ENCODE measurements around the gene TCEAL9. TPM values are rescaled to one million over a fixed set of nuclear protein-coding genes. Genes with fewer than 3 reads are reported as not detected.
"Not testable (repeated sequence)": the region's sequence is repeated elsewhere in the genome, so short reads cannot be mapped to it uniquely, and the experiment has no call there.

TCEAL9 gene
- total RNA-seq, 6 experiments from 2014 or later, result 2.5 to 14.3 (median 9.1) TPM

DNA sequence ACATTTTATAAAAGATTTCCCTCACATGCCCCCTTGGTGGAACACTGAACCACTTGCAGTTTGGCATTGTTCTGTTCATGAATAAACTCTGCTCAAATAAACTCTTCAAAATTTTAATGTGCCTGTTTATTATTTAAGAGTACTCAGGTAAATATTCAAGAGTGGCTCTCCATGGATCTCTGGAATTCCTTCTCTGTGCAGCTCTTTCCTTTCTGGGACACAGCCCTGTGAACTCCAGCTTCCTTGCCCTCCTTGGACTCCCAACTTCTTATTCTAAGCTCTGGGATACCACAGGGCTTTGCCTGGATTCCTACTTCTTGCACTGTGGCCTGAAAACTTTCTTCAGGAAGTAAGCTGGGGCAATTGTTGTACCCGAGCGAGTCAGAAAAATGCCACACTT lies 28.4 kb downstream of the TCEAL9 start:
- intact Hi-C loops (cut with DNase I), result no loop called here
- Histone ChIP-seq H3K36me3 (no peaks in the 10 kb centered on the region), H3K27me3 (no peaks in the 10 kb centered on the region), H3K27ac (no peak overlapping the region), H3K4me3 (no peak overlapping the region), H3K4me1 (no peaks in the 10 kb centered on the region), H3K9me3 (no peaks in the 10 kb centered on the region)
- DNase-seq (no peak), ATAC-seq (no peak)
- WGBS (ENCODE audit: insufficient coverage, low coverage, low lambda C conversion rate, missing lambda C conversion rate), result 53% methylated on average over 2 of the region's 2 CpGs
- no peak for TF ChIP-seq POLR2A (IDR thresholded peaks at IDR 0.05)
- TF ChIP-seq, protein P1, sequence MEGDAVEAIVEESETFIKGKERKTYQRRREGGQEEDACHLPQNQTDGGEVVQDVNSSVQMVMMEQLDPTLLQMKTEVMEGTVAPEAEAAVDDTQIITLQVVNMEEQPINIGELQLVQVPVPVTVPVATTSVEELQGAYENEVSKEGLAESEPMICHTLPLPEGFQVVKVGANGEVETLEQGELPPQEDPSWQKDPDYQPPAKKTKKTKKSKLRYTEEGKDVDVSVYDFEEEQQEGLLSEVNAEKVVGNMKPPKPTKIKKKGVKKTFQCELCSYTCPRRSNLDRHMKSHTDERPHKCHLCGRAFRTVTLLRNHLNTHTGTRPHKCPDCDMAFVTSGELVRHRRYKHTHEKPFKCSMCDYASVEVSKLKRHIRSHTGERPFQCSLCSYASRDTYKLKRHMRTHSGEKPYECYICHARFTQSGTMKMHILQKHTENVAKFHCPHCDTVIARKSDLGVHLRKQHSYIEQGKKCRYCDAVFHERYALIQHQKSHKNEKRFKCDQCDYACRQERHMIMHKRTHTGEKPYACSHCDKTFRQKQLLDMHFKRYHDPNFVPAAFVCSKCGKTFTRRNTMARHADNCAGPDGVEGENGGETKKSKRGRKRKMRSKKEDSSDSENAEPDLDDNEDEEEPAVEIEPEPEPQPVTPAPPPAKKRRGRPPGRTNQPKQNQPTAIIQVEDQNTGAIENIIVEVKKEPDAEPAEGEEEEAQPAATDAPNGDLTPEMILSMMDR (IDR thresholded peaks at IDR 0.05), result no peak

DNA sequence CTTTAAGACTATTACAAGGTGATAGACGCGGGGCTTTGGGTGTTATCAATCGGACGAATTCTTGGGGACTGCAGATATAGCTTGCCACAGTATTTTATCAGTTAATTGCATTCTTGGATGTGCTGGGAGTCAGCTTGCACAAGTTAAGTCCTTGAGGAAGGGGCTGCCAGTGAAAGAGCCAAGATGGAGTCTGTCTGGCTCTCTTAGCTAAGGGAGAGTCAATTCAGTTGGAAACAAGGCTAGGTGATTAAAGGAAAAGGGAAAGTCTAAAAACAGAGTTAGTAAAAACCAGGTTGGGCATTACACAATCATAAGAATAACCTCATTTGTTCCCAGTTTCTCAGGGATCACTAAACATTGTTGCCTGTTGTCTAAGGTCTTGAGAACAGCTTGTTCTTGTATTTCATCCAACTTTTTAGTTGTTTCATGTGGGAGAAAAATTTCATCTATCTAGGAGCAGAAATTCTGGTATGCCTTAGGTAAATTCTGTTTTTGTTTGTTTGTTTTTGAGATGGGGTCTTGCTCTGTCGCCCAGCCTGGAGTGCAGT lies 29.1 kb downstream of the TCEAL9 start:
- H3K4me1 ChIP-seq; ATAC-seq; H3K27ac ChIP-seq; DNase-seq; H3K9me3 ChIP-seq; H3K4me3 ChIP-seq; H3K27me3 ChIP-seq; H3K36me3 ChIP-seq; intact Hi-C loops (cut with DNase I): not testable (repeated sequence)
- WGBS (ENCODE audit: insufficient coverage, low coverage, low lambda C conversion rate, missing lambda C conversion rate), result 48% methylated on average over 5 of the region's 5 CpGs

DNA sequence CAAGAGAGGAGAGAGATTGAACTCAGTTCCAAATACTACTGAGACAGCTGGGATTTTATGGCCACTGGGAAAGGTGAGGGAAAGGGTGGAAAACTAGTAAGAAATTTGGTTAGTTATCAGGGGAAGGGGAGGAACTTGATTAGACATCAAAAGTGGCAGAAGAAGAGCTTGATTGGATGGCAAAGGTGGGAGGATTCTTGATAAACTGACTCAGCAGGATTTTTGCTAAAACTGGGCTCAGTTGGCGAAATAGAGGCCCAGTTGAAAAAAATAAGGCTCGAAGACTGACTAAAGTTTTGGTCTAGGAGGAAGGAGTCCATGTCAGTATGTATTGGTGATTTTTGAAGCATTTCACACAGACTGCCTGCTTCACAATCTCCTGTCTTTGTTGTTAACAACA lies 30.0 kb downstream of the TCEAL9 start:
- H3K27ac ChIP-seq, result no peak overlapping the region
- intact Hi-C loops (cut with DNase I), result no loop called here
- H3K27me3 ChIP-seq, result no peaks in the 10 kb centered on the region
- WGBS (ENCODE audit: insufficient coverage, low coverage, low lambda C conversion rate, missing lambda C conversion rate), result 50% methylated on average over 2 of the region's 2 CpGs
- no peak for TF ChIP-seq POLR2A (IDR thresholded peaks at IDR 0.05)
- TF ChIP-seq, protein P1 (IDR thresholded peaks at IDR 0.05), result no peak
- H3K9me3 ChIP-seq, result no peaks in the 10 kb centered on the region
- no peaks in the 10 kb centered on the region for H3K36me3 ChIP-seq
- no peak overlapping the region for H3K4me3 ChIP-seq
- DNase-seq (no peak), ATAC-seq (no peak)
- H3K4me1 ChIP-seq, result no peaks in the 10 kb centered on the region

DNA sequence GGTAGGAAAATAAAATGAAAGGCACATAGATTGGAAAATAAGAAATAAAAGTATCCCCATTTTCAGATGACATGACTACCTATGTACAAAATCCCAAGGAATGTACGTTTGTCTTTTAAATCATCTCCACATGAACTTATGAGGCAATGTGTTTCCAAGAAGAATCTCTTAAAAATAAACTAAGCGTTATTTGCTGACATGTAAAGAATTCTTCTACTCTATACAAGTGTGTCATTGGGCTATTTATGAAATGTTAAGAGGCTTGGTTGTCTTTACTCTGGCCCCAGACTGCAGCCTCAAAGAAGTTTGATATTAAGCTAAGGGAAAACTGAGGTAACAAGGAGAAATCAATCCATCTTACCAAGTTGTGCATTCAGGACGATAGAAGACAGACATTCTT lies 37.2 kb downstream of the TCEAL9 start:
- 28% methylated on average over 2 of the region's 3 CpGs for WGBS (ENCODE audit: insufficient coverage, low coverage, low lambda C conversion rate, missing lambda C conversion rate)
- TF ChIP-seq POLR2A (IDR thresholded peaks at IDR 0.05), result no peak
- TF ChIP-seq, protein P1 (IDR thresholded peaks at IDR 0.05), result no peak
- ATAC-seq (no peak), DNase-seq (no peak)
- H3K4me3 ChIP-seq, result no peak overlapping the region
- intact Hi-C loops (cut with DNase I), result no loop called here
- H3K36me3 ChIP-seq, result no peaks in the 10 kb centered on the region
- H3K9me3 ChIP-seq, result no peaks in the 10 kb centered on the region
- no peaks in the 10 kb centered on the region for H3K4me1 ChIP-seq
- H3K27ac ChIP-seq, result no peak overlapping the region
- H3K27me3 ChIP-seq, result no peaks in the 10 kb centered on the region

DNA sequence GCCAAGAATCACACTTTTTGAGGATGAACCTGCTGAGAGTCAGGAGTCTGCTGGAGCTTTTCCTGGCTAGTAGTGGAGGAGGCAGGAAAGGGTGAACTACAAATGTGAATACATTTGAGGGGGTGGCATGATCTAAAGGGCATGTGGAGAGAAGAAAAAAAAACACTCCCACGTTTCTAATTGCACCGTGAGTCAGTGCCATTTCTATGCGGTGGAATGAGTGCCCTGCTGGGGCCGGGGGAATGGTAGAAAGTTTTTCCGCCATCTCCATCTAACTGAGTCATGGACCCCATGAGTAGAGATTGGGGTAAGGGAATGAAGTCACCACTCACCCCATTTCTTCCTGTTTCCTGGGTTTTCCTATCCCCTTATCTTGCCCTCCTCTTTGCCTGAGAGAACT lies 39.9 kb downstream of the TCEAL9 start:
- ATAC-seq, result no peak
- Histone ChIP-seq H3K36me3 (no peaks in the 10 kb centered on the region), H3K27ac (no peak overlapping the region), H3K27me3 (no peaks in the 10 kb centered on the region), H3K4me3 (no peak overlapping the region), H3K9me3 (no peaks in the 10 kb centered on the region), H3K4me1 (no peaks in the 10 kb centered on the region)
- DNase-seq, result no peak
- 36% methylated on average over 5 of the region's 5 CpGs for WGBS (ENCODE audit: insufficient coverage, low coverage, low lambda C conversion rate, missing lambda C conversion rate)
- TF ChIP-seq, protein P1 (IDR thresholded peaks at IDR 0.05), result no peak
- TF ChIP-seq POLR2A (IDR thresholded peaks at IDR 0.05), result no peak
- intact Hi-C loops (cut with DNase I), result no loop called here

Data from right lobe of liver (tissue), 6 donors.